ENCODE measurements around the gene PCSK4. TPM values are rescaled to one million over a fixed set of nuclear protein-coding genes. Genes with fewer than 3 reads are reported as not detected.

The PCSK4 gene
- total RNA-seq, 1 donor from 2014 or later: 2.1 TPM

- Mint-ChIP-seq H3K4me3 (ENCODE audit: low read depth) (no peak overlapping the region), H3K4me1 (ENCODE audit: low read depth) (peaks cover 5% of the 10 kb centered on the region), H3K9me3 (no peaks in the 10 kb centered on the region), H3K36me3 (ENCODE audit: low read depth) (no peaks in the 10 kb centered on the region), H3K27ac (no peak overlapping the region), H3K27me3 (ENCODE audit: low read depth) (peaks cover 1% of the 10 kb centered on the region)
- DNase-seq (ENCODE audit: low spot score): no peak
- intact Hi-C loops (cut with micrococcal nuclease): loop anchor here (10.0 kb wide), 2 partner anchors 72 to 242 kb away; partner anchors contain the start of gene FAM174C
Observed at GRCh38 chr19:1516395-1516753, 26.2 kb upstream of the PCSK4 start.

- peaks cover 4% of the 10 kb centered on the region for H3K27me3 Mint-ChIP-seq (ENCODE audit: low read depth)
- H3K4me1 Mint-ChIP-seq (ENCODE audit: low read depth): peaks cover 5% of the 10 kb centered on the region
- intact Hi-C loops (cut with micrococcal nuclease): loop anchor here (5.0 to 10.0 kb wide), 3 partner anchors 43 to 240 kb away; partner anchors contain the start of gene FAM174C
Observed at GRCh38 chr19:1514986-1515721, 25.0 kb upstream of the PCSK4 start.

DNA sequence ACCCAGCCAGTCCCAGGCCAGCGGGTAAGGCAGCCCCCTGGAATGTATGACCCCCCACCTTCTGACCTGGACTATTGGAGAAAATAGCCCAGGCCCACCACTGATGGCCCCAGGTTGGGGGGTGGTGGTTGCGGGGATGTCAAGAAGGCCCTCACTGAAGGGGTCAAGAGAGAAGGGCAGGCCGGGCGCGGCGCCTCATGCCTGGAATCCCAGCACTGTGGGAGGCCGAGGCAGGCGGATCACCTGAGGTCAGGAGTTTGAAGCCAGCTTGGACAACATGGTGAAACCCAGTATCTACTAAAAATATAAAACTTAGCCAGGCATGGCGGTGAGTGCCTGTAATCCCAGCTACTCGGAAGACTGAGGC, 24.1 kb upstream of the PCSK4 start:
- H3K4me3 Mint-ChIP-seq (ENCODE audit: low read depth): no peak overlapping the region

More at GRCh38 chr19:1514986-1515721, 25.0 kb upstream of the PCSK4 start:
- H3K36me3 Mint-ChIP-seq (ENCODE audit: low read depth): no peaks in the 10 kb centered on the region
- DNase-seq (ENCODE audit: low spot score): no peak
- H3K27ac Mint-ChIP-seq: no peak overlapping the region
- H3K4me3 Mint-ChIP-seq (ENCODE audit: low read depth): no peak overlapping the region
- H3K9me3 Mint-ChIP-seq: no peaks in the 10 kb centered on the region

DNA sequence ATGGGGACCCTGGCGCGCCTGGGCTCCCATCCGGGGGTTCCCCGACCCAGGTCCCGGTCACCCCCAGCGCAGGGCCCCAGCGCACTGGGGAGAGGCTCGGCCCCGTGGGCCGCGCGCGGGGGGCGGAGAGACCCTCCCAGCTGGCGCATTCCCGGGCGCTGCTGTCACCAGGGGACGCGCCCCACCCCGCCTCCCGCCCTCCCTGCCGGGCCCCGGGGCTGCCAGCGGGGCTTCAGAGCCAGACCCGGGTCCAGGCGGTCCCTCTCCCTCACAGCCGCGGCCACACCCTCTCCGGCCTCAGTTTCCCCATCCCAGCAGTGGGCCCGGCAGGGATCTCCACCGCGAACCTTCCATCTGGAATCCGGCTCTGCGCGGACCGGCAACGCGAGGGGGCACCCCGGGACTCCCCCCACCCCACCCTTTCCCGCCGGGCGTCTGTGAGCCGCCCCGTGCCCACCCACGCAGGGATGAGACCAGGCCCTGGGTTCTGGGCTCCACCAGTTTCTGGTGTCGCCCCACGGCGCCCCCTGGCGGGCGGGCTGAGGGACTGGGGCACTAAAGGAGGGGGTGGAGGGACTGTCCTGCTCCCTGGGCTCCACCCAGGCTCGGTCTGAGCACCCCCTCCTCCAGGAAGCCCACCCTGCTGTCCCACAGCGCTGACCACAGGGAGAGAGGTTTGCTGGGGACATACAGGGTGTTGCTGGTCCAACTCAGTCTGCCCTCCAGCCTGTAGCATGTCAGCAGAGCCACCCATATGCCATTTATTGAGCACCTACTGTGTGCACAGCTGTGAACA, 23.5 kb upstream of the PCSK4 start:
- peak; percentile 54 for DNase-seq (ENCODE audit: low spot score)
- peak overlapping the region; percentile 21 for H3K4me3 Mint-ChIP-seq (ENCODE audit: low read depth)
- peaks cover 7% of the 10 kb centered on the region for H3K27me3 Mint-ChIP-seq (ENCODE audit: low read depth)
- intact Hi-C loops (cut with micrococcal nuclease): loop anchor here (5.0 to 10.0 kb wide), 3 partner anchors 41 to 239 kb away; partner anchors contain the start of gene FAM174C
- no peaks in the 10 kb centered on the region for H3K9me3 Mint-ChIP-seq
- no peak overlapping the region for H3K27ac Mint-ChIP-seq
- H3K36me3 Mint-ChIP-seq (ENCODE audit: low read depth): no peaks in the 10 kb centered on the region
- peaks cover 8% of the 10 kb centered on the region for H3K4me1 Mint-ChIP-seq (ENCODE audit: low read depth)

More for the DNA sequence above, 24.1 kb upstream of the PCSK4 start:
- no peak overlapping the region for H3K27ac Mint-ChIP-seq
- no peaks in the 10 kb centered on the region for H3K36me3 Mint-ChIP-seq (ENCODE audit: low read depth)
- H3K4me1 Mint-ChIP-seq (ENCODE audit: low read depth): peaks cover 8% of the 10 kb centered on the region
- no peak for DNase-seq (ENCODE audit: low spot score)
- H3K9me3 Mint-ChIP-seq: no peaks in the 10 kb centered on the region
- intact Hi-C loops (cut with micrococcal nuclease): loop anchor here (5.0 to 10.0 kb wide), 3 partner anchors 42 to 239 kb away; partner anchors contain the start of gene FAM174C
- peaks cover 7% of the 10 kb centered on the region for H3K27me3 Mint-ChIP-seq (ENCODE audit: low read depth)

DNA sequence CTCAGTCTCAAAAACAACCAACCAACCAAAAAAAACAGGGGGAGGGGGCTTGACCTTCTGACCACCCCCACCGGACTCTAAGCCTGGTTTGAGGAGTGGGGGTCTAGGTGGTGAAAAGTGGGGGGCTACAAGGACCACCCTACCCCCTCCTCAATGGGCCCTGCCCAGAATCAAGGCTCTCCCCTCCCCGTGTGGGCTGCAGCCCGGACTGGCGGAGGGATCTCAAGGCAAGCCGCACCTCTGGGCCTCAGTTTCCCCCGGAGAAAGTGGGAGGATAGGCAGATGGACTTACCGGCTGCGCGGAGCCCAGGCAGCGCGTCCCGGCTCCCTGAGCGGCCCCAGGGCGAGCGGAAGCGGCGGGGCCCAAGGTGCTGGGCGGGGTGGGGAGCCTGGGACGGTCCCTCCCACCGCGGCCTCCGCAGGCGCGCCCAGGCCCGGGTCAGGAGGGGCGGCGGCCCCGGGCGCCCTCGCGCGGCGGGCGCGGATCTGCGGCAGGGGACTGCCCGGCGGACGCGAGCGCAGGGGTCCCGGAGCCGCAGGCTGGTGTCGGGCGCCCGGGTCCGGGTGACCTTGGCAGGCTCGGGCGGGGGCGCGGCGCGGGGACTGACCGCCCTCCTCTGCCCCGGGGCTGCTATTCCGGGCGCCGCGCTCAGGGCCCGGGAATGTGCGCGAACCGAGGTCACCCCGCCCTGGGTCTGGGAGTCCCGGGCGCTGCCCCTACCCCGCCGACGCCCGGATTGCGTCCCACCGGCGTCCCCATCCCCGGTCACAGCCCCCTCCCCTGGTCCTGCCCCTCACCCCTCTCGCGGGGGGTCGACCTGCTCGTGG, 22.7 kb upstream of the PCSK4 start, which contains the start of gene ADAMTSL5:
Gene ADAMTSL5 (minus strand): TSS at position 349 of the 828 bp plus-strand sequence. CDS start 2,076 bp downstream, outside the sequence.
- Mint-ChIP-seq H3K27me3 (ENCODE audit: low read depth) (peaks cover 7% of the 10 kb centered on the region), H3K4me3 (ENCODE audit: low read depth) (peak within 1 kb of the TSS; percentile 74), H3K4me1 (ENCODE audit: low read depth) (peaks cover 9% of the 10 kb centered on the region), H3K27ac (no peak within 1 kb of the TSS), H3K9me3 (no peaks in the 10 kb centered on the region), H3K36me3 (ENCODE audit: low read depth) (peaks cover 1% of the 10 kb centered on the region)
- intact Hi-C loops (cut with micrococcal nuclease): loop anchor here (5.0 to 10.0 kb wide), 3 partner anchors 41 to 238 kb away; partner anchors contain the start of gene FAM174C
- DNase-seq (ENCODE audit: low spot score): peak; percentile 65

DNA sequence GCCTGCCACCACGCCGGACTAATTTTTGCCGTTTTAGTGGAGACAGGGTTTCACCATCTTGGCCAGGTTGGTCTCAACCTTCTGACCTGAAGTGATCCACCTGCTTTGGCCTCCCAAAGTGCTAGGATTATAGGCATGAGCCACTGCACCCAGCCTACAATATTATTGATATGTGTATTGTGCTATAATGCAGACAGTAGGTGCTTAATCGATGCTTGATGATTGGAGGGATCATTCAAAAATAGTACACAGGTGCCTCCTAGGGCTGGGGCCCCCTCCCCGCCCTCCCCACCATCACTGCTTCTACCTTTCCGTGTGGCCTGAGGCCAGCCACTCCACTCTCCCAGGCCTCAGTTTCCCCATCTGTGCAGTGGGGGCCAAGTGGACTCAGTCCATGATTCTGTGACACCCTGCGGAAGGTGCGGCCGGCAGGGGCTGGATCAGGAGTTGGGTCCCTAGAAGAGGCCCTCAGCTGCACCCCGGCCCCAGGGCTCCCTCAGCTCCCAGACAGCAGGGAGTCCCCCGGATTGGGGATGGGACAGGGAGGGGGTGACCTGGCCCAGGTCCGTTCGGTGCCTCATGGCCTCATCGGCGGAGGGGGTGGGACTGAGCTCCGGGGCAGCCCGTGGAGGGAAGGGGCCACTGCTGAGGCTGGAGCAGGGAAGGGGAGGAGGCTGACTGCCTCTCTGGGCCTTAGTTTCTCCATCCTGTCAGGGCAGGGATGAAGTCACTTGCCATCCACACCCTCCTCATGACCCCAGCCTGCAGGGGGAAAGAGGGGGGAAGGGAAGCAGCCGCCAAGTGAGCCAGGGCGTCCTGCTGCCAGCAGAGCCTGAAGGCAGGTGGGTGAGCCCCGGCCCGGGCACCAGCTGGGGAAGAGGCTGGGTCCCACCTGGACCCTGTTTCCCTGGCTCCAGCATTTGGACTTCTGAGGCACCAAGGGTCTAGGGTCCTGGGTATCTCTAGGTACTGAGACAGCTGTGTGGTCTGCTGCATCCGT, 21.5 kb upstream of the PCSK4 start:
- Mint-ChIP-seq H3K36me3 (ENCODE audit: low read depth) (peaks cover 3% of the 10 kb centered on the region), H3K27me3 (ENCODE audit: low read depth) (peaks cover 7% of the 10 kb centered on the region), H3K4me1 (ENCODE audit: low read depth) (peaks cover 13% of the 10 kb centered on the region), H3K9me3 (no peaks in the 10 kb centered on the region), H3K4me3 (ENCODE audit: low read depth) (peak overlapping the region; percentile 74), H3K27ac (no peak overlapping the region)
- DNase-seq (ENCODE audit: low spot score): no peak
- intact Hi-C loops (cut with micrococcal nuclease): loop anchor here (5.0 to 10.0 kb wide), 3 partner anchors 39 to 237 kb away; partner anchors contain the start of gene FAM174C

- intact Hi-C loops (cut with micrococcal nuclease): loop anchor here (5.0 to 10.0 kb wide), 3 partner anchors 39 to 236 kb away; partner anchors contain the start of gene FAM174C
- Mint-ChIP-seq H3K36me3 (ENCODE audit: low read depth) (peaks cover 3% of the 10 kb centered on the region), H3K9me3 (no peaks in the 10 kb centered on the region), H3K27me3 (ENCODE audit: low read depth) (peaks cover 7% of the 10 kb centered on the region), H3K4me1 (ENCODE audit: low read depth) (peaks cover 15% of the 10 kb centered on the region), H3K27ac (no peak overlapping the region), H3K4me3 (ENCODE audit: low read depth) (peak overlapping the region; percentile 2)
- no peak for DNase-seq (ENCODE audit: low spot score)
Observed at GRCh38 chr19:1510807-1511206, 20.7 kb upstream of the PCSK4 start.

GRCh38 chr19:1510442-1510806, 20.3 kb upstream of the PCSK4 start:
- H3K4me3 Mint-ChIP-seq (ENCODE audit: low read depth): no peak overlapping the region
- no peak overlapping the region for H3K27ac Mint-ChIP-seq
- H3K27me3 Mint-ChIP-seq (ENCODE audit: low read depth): peaks cover 7% of the 10 kb centered on the region
- H3K9me3 Mint-ChIP-seq: no peaks in the 10 kb centered on the region
- intact Hi-C loops (cut with micrococcal nuclease): loop anchor here (5.0 to 10.0 kb wide), 3 partner anchors 38 to 236 kb away; partner anchors contain the start of gene FAM174C
- peaks cover 15% of the 10 kb centered on the region for H3K4me1 Mint-ChIP-seq (ENCODE audit: low read depth)
- no peak for DNase-seq (ENCODE audit: low spot score)
- peaks cover 3% of the 10 kb centered on the region for H3K36me3 Mint-ChIP-seq (ENCODE audit: low read depth)

DNA sequence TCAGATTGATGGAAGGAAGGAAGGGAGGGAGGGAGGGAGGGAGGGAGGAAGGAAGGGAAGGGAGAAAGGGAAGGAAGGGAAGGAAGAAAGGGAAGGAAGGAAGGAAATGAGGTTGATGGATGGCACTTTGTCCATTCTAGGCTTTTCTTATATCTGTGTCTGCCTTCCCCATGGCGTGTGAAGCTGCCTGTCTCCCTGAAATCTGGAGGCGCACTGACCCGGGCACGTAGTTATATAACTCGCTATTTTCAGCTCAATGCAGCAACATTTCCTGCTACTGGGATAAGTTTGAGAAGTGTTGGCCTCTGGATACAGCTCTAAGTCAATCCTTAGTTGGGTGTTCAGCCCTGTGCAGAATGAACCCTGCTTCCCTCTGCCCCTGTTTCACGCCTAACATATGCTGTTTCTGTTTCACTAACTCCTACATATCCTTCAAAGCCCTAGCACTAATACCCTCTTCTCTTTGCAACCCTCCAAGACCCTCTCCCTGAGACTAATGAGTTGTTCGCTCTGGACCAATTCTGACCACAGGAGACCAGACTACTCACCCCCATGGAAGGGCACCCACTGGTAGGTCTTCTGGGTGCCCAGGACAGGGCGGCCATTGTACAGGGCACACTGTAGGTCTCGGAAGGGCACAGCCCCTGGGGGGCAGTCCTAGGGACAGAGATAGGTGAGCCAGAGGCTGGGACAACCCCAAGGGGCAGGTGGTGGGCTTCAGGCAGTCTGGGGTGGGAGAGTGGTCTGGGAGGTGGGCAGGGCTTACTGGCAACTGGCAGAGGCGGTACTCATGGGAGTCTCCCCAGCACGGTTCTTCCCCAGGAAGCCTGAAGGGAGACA, 19.7 kb upstream of the PCSK4 start:
- Mint-ChIP-seq H3K36me3 (ENCODE audit: low read depth) (peaks cover 3% of the 10 kb centered on the region), H3K27me3 (ENCODE audit: low read depth) (peaks cover 7% of the 10 kb centered on the region), H3K4me1 (ENCODE audit: low read depth) (peaks cover 15% of the 10 kb centered on the region), H3K27ac (no peak overlapping the region), H3K4me3 (ENCODE audit: low read depth) (no peak overlapping the region), H3K9me3 (no peaks in the 10 kb centered on the region)
- DNase-seq (ENCODE audit: low spot score): no peak
- intact Hi-C loops (cut with micrococcal nuclease): loop anchor here (5.0 to 10.0 kb wide), 3 partner anchors 38 to 235 kb away; partner anchors contain the start of gene FAM174C

- Mint-ChIP-seq H3K4me3 (ENCODE audit: low read depth) (no peak overlapping the region), H3K27me3 (ENCODE audit: low read depth) (peaks cover 8% of the 10 kb centered on the region), H3K27ac (no peak overlapping the region), H3K9me3 (no peaks in the 10 kb centered on the region), H3K36me3 (ENCODE audit: low read depth) (peaks cover 3% of the 10 kb centered on the region), H3K4me1 (ENCODE audit: low read depth) (peaks cover 17% of the 10 kb centered on the region)
- intact Hi-C loops (cut with micrococcal nuclease): no loop called here
- DNase-seq (ENCODE audit: low spot score): no peak
Observed at GRCh38 chr19:1508507-1508856, 18.3 kb upstream of the PCSK4 start.
